HFF-Myc (cell line): ENCODE data around the gene NSUN2.
"Not testable (repeated sequence)": the region's sequence is repeated elsewhere in the genome, so short reads cannot be mapped to it uniquely, and the experiment has no call there.

Experiments
- DNase-seq: peaks from one replicate; pipeline ENCODE4 v3.0.0-alpha.2; 2011; ENCODE audit warnings: low read depth; ENCODE audit errors: extremely low read depth
- H3K4me3 ChIP-seq: replicated peaks from 2 replicates; pipeline ENCODE4 v1.5.1; 2011; ENCODE audit warnings: low read depth, mild to moderate bottlenecking, control low read depth, low read length
- CTCF ChIP-seq: IDR thresholded peaks from 2 replicates; pipeline ENCODE4 v1.5.1; 2012; ENCODE audit warnings: mild to moderate bottlenecking, low read depth, low read length, control low read depth; ENCODE audit errors: missing control alignments

Gene NSUN2

GRCh38 chr5:6574537-6575245, 58.2 kb downstream of the NSUN2 start:
- TF ChIP-seq CTCF = no peak
- no peak overlapping the region for H3K4me3 ChIP-seq
- no peak for DNase-seq

DNA sequence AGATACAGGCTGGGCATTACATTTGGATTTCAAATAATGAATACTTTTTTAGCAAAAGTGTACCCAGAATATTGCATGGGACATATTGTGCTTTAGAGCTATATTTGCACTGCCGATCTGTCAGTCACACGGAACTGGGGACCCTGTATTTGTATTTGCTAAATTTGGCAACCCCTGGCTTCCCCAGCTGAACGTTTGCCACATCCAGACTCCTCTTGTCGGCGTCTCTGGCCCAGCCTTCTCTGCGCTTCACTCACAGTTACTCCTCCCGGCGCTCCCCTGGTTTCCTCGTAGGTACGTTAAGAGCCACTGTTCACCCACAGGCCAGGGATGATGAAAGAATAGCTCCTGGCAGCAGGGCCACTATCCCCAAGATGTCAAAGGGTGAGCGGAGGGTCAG, 58.7 kb downstream of the NSUN2 start:
- DNase-seq = no peak
- no peak for TF ChIP-seq CTCF
- no peak overlapping the region for H3K4me3 ChIP-seq

GRCh38 chr5:6573651-6574101, 59.2 kb downstream of the NSUN2 start:
- TF ChIP-seq CTCF = no peak
- no peak for DNase-seq

DNA sequence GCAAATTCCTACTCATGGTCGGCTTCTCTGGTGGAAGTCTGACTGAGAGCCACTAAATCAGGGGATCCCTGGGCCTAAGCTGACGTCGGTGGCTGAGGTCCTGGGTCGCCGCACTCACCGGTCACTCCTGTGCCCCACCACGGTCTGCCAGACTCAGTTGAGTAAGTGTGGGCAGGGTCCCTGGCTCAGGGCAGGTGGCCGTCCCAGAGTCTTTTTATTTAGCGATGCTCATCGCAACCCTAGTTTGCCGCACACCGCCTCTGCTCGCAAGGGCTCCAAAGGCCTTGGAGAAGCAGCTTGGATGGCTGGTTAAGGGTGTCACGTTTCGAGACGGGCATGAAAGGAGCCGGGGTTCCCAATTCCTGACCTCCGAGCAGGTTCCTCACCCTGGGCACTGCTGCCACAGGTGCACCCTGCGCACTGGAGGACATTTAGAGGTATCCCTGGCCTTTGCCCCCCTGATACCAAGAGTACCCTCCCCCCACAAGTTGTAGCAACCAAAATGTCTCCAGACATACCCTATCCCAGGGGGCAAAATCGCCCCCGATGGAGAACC, 59.9 kb downstream of the NSUN2 start:
- no peak for TF ChIP-seq CTCF
- no peak for DNase-seq
- H3K4me3 ChIP-seq = no peak overlapping the region

More at GRCh38 chr5:6573651-6574101, 59.2 kb downstream of the NSUN2 start:
- no peak overlapping the region for H3K4me3 ChIP-seq

DNA sequence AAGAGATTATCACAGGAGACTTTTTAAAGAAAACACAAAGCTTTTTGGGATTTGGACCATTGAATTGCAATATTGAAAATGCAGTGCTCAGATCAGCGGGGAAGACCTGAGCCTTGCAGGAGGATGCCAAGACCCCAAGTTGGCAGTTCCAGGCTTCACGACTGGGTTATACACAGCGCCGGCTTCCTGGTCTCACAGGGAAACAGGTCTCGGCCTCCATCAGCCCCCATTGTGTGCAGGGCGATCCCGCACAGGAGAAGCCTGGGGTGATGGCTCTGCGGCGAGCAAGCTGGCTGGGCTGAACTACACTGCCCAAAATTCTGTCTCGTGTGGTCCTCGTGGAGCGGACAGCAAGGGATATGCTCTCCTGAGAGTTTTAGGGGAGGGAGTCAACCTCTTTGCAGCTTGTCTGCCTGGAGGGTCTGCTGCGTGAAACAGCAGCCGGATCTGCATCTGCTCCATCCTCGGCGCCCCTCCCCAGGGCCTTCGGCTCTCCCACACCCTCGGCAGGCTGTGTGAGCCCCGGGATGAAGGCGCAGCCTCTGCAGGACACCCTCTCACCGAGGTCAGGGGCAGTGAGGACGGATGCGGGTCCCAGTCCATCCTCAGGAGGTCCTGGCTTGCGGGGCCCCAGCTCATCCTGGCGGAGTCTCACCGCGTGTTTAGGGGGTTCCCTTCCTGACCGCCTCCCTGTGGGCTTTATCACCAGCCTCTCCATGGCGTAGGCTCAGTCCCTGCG, 60.6 kb downstream of the NSUN2 start:
- no peak overlapping the region for H3K4me3 ChIP-seq
- no peak for DNase-seq
- no peak for TF ChIP-seq CTCF

GRCh38 chr5:6571607-6572006, 61.2 kb downstream of the NSUN2 start:
- not testable (repeated sequence) for H3K4me3 ChIP-seq, DNase-seq

DNA sequence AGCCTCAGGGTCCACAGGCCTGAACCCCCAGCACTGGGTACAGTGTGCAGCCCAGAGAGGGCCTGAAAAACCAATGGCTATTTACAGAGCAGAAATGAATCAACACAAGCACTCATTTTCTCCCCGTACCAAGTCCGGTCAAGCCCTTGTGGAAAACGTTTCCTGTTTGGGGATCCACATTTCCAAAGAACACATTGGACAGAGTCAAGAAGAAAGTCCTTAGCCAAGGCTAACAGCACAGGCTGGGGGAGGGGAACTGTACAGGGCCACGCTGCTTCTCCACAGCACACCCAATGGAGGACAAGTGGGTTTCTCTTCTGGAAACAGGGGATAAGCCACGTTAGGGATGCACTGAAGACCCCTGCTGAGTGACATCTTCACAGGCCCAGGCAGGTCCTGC, 62.3 kb downstream of the NSUN2 start:
- no peak overlapping the region for H3K4me3 ChIP-seq
- DNase-seq = no peak
- no peak for TF ChIP-seq CTCF
